HG03378 (cell line): ENCODE measurements around the gene MRPL2.
"Not testable (repeated sequence)": the region's sequence is repeated elsewhere in the genome, so short reads cannot be mapped to it uniquely, and the experiment has no call there.

Experiments used
- ATAC-seq: cut with Tn5 transposase; IDR thresholded peaks from one replicate; pipeline ENCODE4 v1.9.1; 2021; ENCODE audit warnings: mild to moderate bottlenecking, moderate library complexity; ENCODE audit not compliant: unreplicated experiment

Gene MRPL2

DNA sequence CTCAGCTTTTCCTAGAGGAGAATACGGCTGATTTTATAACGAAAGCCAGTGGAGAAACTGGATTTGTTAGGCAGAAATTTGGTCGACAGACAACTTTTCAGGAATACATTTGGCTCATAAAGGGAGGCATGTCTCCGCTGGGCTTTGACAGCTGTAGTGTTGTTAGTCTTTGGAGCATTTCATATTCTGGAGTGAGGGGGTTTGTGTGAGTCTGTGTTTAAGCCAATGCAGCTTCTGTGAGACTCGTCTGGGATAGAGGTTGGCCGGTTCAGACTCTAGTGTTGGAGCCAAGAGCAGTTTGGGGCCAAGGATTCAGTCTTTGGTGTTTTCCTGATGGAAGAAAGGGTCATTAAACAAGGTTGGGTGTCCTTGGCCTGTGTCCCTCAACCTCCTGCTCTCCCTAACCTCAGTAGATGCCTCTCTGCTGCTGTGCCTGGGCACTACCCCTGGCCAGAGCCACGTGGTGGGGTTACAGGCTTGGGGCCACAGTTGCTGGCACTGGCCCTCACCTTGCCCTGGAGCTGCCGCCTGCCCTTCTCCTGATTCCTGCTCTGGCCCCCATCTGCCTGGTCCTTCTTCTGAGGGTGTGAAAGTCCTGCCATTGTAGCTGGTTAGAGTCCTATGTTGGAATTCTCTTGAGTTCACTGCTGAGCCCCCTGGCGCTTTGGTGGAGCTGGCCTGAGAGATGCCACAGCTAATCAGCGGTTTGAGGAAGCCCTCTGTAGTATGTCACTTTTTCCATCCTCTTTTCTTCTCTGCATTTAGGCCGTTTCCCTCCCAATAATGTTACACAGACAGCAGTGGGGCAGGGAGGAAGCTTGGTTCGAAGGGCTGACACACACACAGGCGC lies 23.8 kb upstream of the MRPL2 start:
- no peak for ATAC-seq

- not testable (repeated sequence) for ATAC-seq
These were observed 22.7 kb upstream of the MRPL2 start for GRCh38 chr6:43081922-43082321.

DNA sequence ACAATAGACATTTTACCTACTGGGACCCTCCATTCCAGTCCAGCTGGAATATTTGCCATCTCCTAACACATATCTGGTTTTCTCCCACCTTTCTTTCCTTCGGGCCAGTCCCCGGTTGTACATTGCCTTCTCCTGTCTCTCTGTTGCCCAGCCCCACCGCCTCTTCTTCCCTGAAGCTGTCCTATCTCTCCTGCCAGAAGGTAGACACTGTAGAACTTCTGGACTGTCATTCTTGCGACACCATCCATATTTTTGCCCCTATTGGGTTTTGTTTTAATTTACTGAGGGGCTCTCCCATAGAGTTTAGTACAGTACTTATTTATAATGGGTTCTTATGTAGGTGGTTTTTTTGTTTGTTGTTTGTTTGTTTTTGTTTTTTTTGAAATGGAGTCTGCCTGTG lies 21.8 kb upstream of the MRPL2 start:
- ATAC-seq: no peak

DNA sequence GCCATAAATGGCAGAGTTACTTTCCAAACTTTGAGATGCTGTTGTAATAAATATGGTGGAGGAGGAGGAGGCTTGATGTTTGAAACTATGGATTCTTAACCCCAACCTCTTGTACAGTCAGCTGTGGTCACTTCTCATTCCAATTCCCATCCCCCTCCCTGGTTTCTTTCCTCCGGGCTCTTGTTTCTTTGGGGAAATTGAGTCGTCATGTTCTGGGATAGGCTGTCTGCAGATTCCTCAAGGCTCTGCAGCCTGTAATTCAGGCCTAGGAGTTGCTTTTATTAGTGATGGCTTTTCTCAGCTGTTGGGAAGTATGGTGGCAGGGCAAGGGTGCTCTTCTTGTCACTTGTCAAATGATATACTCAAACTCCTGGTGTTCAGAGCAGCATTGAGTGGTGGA lies 19.5 kb upstream of the MRPL2 start:
- no peak for ATAC-seq

- no peak for ATAC-seq
These were observed 18.8 kb upstream of the MRPL2 start for GRCh38 chr6:43077981-43078511.

- no peak for ATAC-seq
These were observed 18.1 kb upstream of the MRPL2 start for GRCh38 chr6:43077333-43077809.

DNA sequence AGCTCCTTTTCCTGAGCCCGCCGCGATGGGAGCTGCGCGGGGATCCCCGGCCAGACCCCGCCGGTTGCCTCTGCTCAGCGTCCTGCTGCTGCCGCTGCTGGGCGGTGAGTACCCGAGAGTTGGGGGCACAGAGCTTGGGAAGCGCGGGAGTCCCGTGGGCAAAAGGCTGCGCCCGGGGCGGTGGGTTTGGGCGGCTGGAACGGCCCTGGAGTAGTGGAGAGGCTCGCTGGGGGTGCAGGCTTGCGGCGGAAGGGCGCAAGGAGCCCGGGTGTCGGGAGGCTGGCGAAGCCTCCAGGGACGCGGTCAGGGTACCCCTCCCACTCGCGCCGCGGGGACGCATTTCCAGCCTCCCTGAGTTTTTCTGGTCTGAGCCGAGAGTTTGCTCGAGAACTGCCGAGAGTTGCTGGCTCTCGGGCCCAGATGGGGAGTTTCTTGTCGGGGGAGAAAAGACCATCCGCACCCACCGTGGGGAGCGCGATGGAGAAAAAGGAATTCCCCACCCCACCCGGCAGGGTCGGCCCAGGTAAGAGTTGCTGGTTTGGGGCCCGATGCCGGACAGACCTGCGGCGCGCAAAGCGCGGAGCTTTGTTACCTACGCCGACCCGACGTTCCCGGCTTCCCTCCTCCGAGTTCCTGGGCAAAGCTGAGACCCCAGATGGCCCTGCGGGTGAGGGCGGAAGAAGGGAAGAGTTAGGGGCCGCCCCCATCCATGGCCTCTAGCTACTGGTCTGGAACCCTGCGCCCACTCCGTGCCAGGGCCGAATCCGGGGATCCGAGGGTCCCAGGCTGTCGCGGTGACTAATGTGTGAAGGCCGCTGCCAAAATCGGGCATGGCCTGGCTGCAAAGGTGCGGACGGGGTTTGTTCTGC lies 17.5 kb upstream of the MRPL2 start:
- no peak for ATAC-seq

GRCh38 chr6:43075670-43076463 lies 16.6 kb upstream of the MRPL2 start, which contains the start of gene PTK7:
TSS of gene PTK7 (plus strand) at chr6:43076314. CDS start at chr6:43076489, 175 bp downstream.
- ATAC-seq: no peak

GRCh38 chr6:43074847-43075669 lies 15.8 kb upstream of the MRPL2 start:
- no peak for ATAC-seq

DNA sequence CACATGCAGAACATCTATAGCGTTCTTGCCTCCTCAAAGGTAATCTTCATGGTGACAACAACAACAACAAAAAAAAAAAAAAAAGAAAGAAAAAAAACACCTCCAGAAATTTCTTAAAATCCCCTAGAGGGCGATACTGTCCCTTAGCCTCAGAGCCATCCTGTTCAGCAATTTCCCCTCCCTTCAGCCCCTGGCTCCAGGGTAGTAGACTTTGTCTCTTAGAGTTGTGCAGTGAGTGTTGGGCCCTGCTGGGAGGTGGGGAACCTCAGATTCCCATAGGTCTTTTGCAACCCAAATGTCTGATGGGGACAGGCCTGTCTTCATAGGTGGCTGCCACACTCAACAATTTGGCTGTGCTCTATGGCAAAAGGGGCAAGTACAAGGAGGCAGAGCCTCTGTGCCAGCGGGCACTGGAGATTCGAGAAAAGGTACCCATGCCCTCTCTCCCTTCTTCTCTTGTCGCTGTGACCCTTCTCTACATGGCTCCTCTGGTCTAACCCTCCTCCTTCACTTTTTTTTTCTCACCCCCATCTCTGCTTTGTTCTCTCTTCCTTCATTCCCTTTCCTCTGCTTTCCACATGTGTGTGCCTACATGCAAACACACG lies 10.9 kb upstream of the MRPL2 start:
- no peak for ATAC-seq

- ATAC-seq: no peak
These were observed 3.6 kb upstream of the MRPL2 start for GRCh38 chr6:43062818-43063217.

GRCh38 chr6:43061861-43062260 lies 2.6 kb upstream of the MRPL2 start:
- no peak for ATAC-seq

DNA sequence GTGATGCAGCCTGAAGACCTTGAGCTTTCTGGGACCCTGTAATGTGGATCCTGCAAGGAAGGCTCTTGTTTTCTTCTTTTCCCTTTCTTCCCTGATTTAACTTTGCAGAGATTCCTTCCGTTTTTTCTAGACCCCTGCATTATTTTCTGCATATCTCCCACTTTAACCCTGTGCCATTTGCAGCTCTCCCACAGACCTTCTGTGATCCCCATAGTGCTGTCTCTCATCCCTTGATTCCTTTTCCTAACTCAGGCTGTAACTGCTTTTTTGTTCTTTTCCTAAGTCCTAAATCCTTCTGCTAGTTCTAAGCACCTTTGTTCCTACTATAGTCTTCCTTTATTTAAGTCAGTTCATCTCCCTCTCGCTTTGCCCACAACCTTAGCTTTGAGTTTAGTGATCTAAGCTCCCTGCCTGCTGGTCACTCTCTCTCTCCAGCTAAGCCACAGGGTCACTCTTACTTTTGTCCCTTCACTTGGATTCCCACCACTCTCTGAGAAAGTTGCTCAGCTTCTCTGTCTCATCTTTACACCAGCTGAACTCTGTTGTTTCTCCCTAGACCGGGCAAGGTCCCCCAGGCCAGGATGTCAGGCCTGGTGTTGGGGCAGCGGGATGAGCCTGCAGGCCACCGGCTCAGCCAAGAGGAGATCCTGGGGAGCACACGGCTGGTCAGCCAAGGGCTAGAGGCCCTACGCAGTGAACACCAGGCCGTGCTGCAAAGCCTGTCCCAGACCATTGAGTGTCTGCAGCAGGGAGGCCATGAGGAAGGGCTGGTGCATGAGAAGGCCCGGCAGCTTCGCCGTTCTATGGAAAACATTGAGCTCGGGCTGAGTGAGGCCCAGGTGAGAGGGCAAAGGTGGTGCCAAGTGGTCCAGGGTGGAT lies 1.8 kb upstream of the MRPL2 start:
- ATAC-seq: no peak

DNA sequence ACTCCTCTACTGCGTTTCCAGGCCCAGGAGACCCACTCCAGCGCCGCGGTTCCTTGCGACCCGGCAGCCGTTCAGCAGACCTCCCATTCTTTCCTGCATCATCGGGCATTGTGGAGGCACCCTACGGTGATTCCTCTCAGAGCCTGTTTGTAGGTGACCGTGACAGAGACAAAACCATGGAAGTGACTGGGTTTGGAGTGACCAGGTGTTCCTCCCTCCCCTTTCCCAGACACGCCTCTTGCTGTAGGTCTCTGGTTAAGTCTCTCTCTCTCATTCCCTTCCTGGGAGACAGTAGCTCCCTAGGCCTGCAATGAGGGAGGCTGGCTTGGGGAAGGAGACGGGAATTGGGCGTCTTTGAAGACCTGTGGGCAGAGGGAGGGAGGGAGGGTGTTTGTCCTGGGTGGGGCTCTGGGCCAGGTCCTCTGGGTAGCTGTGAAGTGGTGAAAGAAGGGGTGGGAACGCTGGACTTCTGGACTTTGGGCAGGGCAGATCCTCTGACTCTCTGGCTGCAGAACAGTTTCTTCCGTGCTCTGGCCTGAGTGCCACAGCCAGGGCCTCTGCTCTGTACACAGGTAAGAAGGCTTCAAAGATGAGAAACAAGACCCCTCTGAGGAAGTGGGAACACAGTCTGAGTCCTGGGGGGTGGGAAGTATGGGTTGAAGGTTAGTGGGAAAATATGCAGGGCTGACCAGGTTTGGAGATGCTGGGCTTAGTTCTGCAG lies 960 bp upstream of the MRPL2 start:
- ATAC-seq: peak; percentile 10

DNA sequence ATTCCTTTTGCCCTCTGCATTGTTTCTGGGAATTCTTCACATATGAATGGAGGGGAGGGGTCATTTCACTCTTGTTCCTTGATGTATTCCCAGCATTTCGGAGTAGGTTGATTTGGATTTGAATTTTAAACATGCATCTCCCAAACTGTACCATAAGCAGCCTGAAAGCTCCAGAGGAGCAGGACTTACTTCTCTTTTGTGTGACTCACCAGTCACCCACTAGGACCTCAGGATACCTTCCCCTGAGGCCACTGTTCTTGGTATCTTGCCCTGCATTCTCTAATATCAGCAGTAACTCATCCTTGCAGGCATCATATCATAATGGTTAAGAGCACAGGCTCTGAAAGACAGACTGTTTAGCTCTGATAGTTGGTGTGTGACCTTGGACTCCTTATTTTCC lies 703 bp downstream of the MRPL2 start:
- ATAC-seq: no peak

DNA sequence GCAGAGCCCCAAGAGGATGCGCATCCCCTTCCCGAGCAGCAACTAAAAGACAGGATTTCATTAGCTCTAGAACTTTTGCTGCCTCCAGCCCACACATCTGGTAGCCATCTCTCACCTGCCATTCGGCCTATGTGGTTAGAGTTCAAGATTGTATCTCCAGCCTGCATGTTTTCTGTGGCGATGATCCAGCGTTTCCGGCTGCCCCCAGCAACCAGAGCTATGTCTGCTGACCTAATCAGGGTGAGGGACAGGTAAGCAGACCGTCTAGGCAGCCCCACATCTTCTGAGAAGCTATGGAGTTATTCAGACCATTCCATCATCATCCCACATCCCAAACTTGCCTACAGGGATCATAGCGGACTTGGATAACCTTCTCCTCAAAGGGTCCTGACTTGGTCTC lies 3.3 kb downstream of the MRPL2 start:
- ATAC-seq: no peak

DNA sequence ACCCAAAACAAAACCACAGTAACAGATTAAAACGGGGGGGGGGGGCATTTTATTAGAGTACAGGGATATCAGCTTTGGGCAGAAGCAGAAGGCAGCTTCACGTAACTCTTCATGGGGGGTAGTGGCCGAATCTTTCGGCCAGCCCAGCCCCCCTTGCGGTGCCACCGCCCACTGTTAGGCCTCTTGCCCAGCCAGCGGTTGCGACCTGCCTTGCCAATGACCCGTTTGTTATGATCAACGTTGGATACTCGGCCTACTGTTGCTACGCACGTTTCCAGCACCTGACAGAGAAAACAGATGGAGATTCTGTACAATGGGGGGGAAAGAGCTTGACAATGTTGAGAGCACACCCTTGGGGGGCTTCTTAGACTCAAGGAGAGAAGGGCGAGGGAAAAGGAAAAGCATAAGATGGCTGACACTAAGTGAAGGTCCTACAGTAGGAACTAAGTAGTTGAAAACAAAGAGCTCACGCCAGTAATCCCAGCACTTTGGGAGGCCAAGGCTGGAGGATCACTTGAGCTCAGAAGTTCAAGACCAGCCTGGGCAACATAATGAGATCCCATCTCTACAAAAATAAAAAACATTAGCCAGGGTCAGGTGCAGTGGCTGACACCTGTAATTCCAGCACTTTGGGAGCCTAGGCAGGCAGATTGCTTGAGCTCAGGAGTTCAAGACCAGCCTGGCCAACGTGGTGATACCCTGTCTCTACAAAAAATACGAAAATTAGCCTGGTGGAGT lies 4.9 kb downstream of the MRPL2 start:
- no peak for ATAC-seq
